ENCODE measurements around the gene ADAMTS20.

The ADAMTS20 gene

DNA sequence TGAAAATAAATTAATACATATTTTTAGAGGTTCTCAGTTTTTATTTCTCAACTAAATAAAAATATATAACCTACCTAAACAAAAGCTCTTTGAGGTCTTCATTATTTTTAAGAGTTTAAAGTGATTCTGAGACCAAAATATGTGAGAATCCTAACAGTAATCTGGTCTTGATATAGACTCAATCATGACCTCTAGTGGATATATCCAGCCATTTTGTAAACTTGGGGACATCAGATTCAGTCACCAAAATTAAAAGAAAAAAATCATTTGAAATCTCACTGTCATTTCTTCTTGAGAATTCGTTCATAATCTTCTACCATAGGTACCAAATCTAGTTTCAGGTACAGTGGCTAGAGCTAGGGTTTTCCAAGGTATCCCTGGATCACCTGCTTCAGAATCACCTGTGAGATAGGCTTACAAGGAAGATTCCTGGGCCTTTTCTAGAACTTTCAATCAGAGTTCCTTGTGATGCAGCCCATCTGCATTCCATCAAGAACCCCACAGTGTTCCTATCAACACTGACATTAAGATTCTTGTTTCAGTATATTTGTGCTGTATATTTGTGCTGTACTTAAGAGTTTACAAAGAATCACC lies 214.9 kb downstream of the ADAMTS20 start:
- POLR2A ChIA-PET, result no interaction called here
- H3K4me3 ChIP-seq (ENCODE audit: control insufficient read depth in 1 of 7, extremely low read depth in 1 of 7, insufficient read depth in 4 of 7, low read depth in 2 of 7, low read length in 6 of 7), result no peak overlapping the region
- WGBS (ENCODE audit: insufficient coverage), result no CpG with 5 or more reads among the region's 1 CpG
- H3K9me3 ChIP-seq (ENCODE audit: control extremely low read depth in 1 of 5, control insufficient read depth in 4 of 5, insufficient read depth in 2 of 5, low read depth in 1 of 5, low read length in 4 of 5), result no peaks in the 10 kb centered on the region
- H3K27ac ChIP-seq (ENCODE audit: insufficient read depth in 1 of 2, low read depth in 1 of 2, low read length in 2 of 2, poor library complexity in 1 of 2, severe bottlenecking in 2 of 2), result no peak overlapping the region
- H3K4me1 ChIP-seq (ENCODE audit: control extremely low read depth in 1 of 4, control insufficient read depth in 4 of 4, insufficient read depth in 4 of 4, low read length in 3 of 4), result peaks cover 0 to 8% (median 3%) of the 10 kb centered on the region in 4 experiments
- DNase-seq, result peak; percentile 5 to 48 (median 42)
- H3K27me3 ChIP-seq (replicated peaks in 2 of 5; ENCODE audit: control insufficient read depth in 4 of 5, insufficient read depth in 5 of 5, low read length in 4 of 5), result no peaks in the 10 kb centered on the region
- H3K36me3 ChIP-seq (ENCODE audit: control insufficient read depth in 4 of 4, insufficient read depth in 4 of 4, low read length in 3 of 4), result no peaks in the 10 kb centered on the region
- CTCF ChIA-PET, result interaction anchor here (0.6 to 2.5 kb wide), 6 partner anchors 9 to 854 kb away, joined by 3 to 12 read pairs (median 4); no protein-coding TSS in a partner anchor

DNA sequence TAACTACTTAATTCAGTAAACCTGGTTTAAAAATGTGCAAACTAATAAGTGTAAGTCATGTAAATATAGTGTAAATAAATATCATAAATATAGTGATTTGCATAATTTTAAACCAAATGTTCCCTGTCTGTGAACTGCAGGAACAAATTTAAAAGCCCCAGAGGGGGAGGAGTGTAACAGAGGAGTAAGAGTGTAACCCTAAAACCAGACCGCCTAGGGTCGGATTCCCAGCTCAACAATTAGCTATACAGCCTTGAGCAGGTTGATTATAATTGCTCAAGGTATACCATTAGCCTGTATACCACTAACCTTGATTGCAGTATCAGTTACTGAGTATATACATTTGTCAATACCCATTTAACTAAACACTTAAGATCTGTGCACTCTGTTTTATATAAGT lies 218.4 kb downstream of the ADAMTS20 start:
- Histone ChIP-seq H3K9me3 (ENCODE audit: control extremely low read depth in 1 of 5, control insufficient read depth in 4 of 5, insufficient read depth in 2 of 5, low read depth in 1 of 5, low read length in 4 of 5) (no peaks in the 10 kb centered on the region), H3K36me3 (ENCODE audit: control insufficient read depth in 4 of 4, insufficient read depth in 4 of 4, low read length in 3 of 4) (no peaks in the 10 kb centered on the region), H3K27ac (ENCODE audit: insufficient read depth in 1 of 2, low read depth in 1 of 2, low read length in 2 of 2, poor library complexity in 1 of 2, severe bottlenecking in 2 of 2) (no peak overlapping the region), H3K4me1 (ENCODE audit: control extremely low read depth in 1 of 4, control insufficient read depth in 4 of 4, insufficient read depth in 4 of 4, low read length in 3 of 4) (peaks cover 0 to 5% (median 2%) of the 10 kb centered on the region in 4 experiments), H3K27me3 (replicated peaks in 2 of 5; ENCODE audit: control insufficient read depth in 4 of 5, insufficient read depth in 5 of 5, low read length in 4 of 5) (no peaks in the 10 kb centered on the region), H3K4me3 (ENCODE audit: control insufficient read depth in 1 of 7, extremely low read depth in 1 of 7, insufficient read depth in 4 of 7, low read depth in 2 of 7, low read length in 6 of 7) (no peak overlapping the region)
- CTCF ChIA-PET, result no interaction called here
- POLR2A ChIA-PET, result no interaction called here
- 93% methylated on average over 2 of the region's 2 CpGs for WGBS (ENCODE audit: insufficient coverage)
- DNase-seq, result no peak

DNA sequence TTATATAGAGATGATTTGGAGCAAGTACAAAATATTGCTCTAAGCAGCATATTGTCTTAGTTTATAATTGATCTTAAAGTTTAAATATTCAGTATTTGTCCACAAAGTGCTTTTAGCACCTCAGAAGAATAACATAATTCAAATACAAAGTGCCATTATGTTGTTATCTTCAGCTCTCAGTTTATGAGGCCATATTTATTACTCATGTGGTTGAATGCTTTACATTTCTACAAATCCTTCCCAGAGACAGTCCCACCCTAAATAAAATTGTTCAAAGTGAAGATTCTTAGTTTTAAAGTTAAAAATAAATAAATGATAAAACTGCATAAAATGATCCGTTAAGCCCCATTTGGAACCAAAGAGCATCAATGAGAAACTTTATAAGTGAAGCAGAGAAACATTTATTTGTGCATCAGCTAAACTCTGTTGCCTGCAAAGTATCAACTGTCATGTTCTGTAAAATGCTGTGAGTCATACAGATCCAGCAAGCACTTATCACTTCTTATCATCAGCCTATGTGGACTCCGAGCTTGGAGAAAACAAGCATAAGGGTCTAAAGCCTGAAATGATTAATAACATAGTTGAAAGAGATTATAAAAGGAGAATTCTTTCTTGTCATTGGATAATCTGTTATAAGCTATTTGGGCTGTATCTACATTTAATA lies 218.9 kb downstream of the ADAMTS20 start:
- Histone ChIP-seq H3K36me3 (ENCODE audit: control insufficient read depth in 4 of 4, insufficient read depth in 4 of 4, low read length in 3 of 4) (no peaks in the 10 kb centered on the region), H3K9me3 (ENCODE audit: control extremely low read depth in 1 of 5, control insufficient read depth in 4 of 5, insufficient read depth in 2 of 5, low read depth in 1 of 5, low read length in 4 of 5) (no peaks in the 10 kb centered on the region), H3K4me3 (ENCODE audit: control insufficient read depth in 1 of 7, extremely low read depth in 1 of 7, insufficient read depth in 4 of 7, low read depth in 2 of 7, low read length in 6 of 7) (no peak overlapping the region), H3K27me3 (replicated peaks in 2 of 5; ENCODE audit: control insufficient read depth in 4 of 5, insufficient read depth in 5 of 5, low read length in 4 of 5) (no peaks in the 10 kb centered on the region), H3K27ac (ENCODE audit: insufficient read depth in 1 of 2, low read depth in 1 of 2, low read length in 2 of 2, poor library complexity in 1 of 2, severe bottlenecking in 2 of 2) (no peak overlapping the region), H3K4me1 (ENCODE audit: control extremely low read depth in 1 of 4, control insufficient read depth in 4 of 4, insufficient read depth in 4 of 4, low read length in 3 of 4) (peaks cover 0 to 2% (median 0%) of the 10 kb centered on the region in 4 experiments)
- ChIA-PET POLR2A (no interaction called here), CTCF (no interaction called here)
- WGBS (ENCODE audit: insufficient coverage), result no CpG with 5 or more reads among the region's 2 CpGs
- DNase-seq, result no peak

DNA sequence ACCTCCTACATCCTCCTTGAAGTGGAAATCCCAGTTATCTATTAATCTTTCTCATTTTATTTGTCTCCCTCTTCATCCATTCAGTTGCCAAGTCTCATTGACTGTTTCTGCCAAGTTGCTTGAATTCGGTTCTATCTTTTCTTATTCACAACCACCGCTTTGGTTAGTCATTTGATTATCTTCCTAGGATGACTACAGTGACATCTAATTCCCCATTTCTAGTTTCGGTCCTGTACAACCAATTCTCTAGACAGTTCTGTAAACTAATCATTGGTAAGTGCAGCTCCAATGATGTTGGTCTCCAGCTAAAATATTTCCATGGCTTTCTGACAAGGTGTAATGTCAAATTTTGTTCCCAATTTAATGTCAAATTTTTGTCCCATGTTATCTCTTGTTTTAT lies 220.1 kb downstream of the ADAMTS20 start:
- Histone ChIP-seq H3K4me3 (ENCODE audit: control insufficient read depth in 1 of 7, extremely low read depth in 1 of 7, insufficient read depth in 4 of 7, low read depth in 2 of 7, low read length in 6 of 7) (no peak overlapping the region), H3K4me1 (ENCODE audit: control extremely low read depth in 1 of 4, control insufficient read depth in 4 of 4, insufficient read depth in 4 of 4, low read length in 3 of 4) (no peaks in the 10 kb centered on the region), H3K9me3 (ENCODE audit: control extremely low read depth in 1 of 5, control insufficient read depth in 4 of 5, insufficient read depth in 2 of 5, low read depth in 1 of 5, low read length in 4 of 5) (no peaks in the 10 kb centered on the region), H3K36me3 (ENCODE audit: control insufficient read depth in 4 of 4, insufficient read depth in 4 of 4, low read length in 3 of 4) (no peaks in the 10 kb centered on the region), H3K27me3 (replicated peaks in 2 of 5; ENCODE audit: control insufficient read depth in 4 of 5, insufficient read depth in 5 of 5, low read length in 4 of 5) (no peaks in the 10 kb centered on the region), H3K27ac (ENCODE audit: insufficient read depth in 1 of 2, low read depth in 1 of 2, low read length in 2 of 2, poor library complexity in 1 of 2, severe bottlenecking in 2 of 2) (no peak overlapping the region)
- WGBS (ENCODE audit: insufficient coverage), result 83% methylated on average over 1 of the region's 3 CpGs
- ChIA-PET CTCF (no interaction called here), POLR2A (no interaction called here)
- no peak for DNase-seq

DNA sequence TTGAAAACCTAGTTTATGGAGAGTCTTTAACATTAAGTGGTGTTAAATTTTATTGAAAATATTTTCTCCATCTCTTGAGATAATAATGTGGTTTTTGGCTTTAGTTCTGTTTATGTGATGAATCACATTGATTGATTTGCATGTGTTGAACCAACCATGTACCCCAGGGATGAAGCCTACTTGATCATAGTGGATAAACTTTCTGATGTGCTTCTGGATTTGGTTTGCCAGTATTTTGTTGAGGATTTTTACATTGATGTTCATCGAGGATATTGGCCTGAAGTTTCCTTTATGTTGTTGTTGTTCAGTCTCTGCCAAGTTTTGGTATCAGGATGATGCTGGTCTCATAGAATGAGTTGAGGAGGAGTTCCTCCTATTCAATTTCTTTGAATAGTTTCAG lies 222.6 kb downstream of the ADAMTS20 start:
- ChIA-PET POLR2A (no interaction called here), CTCF (interaction anchor here (2.2 kb wide), 1 partner anchor 8 kb away, joined by 6 read pairs; no protein-coding TSS in a partner anchor)

DNA sequence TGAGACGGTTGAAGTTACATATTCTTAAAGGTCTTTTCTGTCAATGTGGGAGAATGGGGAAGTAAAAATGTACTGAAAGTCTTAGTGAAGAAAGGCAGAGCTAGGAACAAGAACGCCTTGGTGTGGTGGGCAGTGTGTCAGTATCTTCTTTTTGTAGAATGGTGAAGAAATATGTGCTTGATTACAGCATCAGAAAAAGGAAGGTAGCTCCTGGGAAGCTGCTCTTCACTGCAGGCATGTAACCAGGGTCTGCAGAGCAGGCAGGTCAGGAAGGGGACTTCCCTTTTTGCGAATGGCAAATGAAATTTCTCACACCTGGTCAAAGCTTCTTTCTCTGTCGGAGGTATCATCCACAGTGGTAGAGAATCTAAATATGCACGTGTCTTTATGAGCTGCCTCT lies 226.2 kb downstream of the ADAMTS20 start:
- 88% methylated on average over 3 of the region's 5 CpGs for WGBS (ENCODE audit: insufficient coverage)
- DNase-seq, result peak in 2 of 3 donors; percentile 10 to 15
- H3K36me3 ChIP-seq (ENCODE audit: control insufficient read depth in 4 of 4, insufficient read depth in 4 of 4, low read length in 3 of 4), result no peaks in the 10 kb centered on the region
- ChIA-PET POLR2A (interaction anchor here (0.6 kb wide), 1 partner anchor 27 kb away, joined by 4 read pairs; no protein-coding TSS in a partner anchor), CTCF (interaction anchor here (1.5 kb wide), 1 partner anchor 11 kb away, joined by 6 read pairs; no protein-coding TSS in a partner anchor)
- no peaks in the 10 kb centered on the region for H3K9me3 ChIP-seq (ENCODE audit: control extremely low read depth in 1 of 5, control insufficient read depth in 4 of 5, insufficient read depth in 2 of 5, low read depth in 1 of 5, low read length in 4 of 5)
- H3K27me3 ChIP-seq (replicated peaks in 2 of 5; ENCODE audit: control insufficient read depth in 4 of 5, insufficient read depth in 5 of 5, low read length in 4 of 5), result no peaks in the 10 kb centered on the region
- no peaks in the 10 kb centered on the region for H3K4me1 ChIP-seq (ENCODE audit: control extremely low read depth in 1 of 4, control insufficient read depth in 4 of 4, insufficient read depth in 4 of 4, low read length in 3 of 4)
- no peak overlapping the region for H3K27ac ChIP-seq (ENCODE audit: insufficient read depth in 1 of 2, low read depth in 1 of 2, low read length in 2 of 2, poor library complexity in 1 of 2, severe bottlenecking in 2 of 2)
- no peak overlapping the region for H3K4me3 ChIP-seq (ENCODE audit: control insufficient read depth in 1 of 7, extremely low read depth in 1 of 7, insufficient read depth in 4 of 7, low read depth in 2 of 7, low read length in 6 of 7)

More for the DNA sequence above, 222.6 kb downstream of the ADAMTS20 start:
- Histone ChIP-seq H3K36me3 (ENCODE audit: control insufficient read depth in 4 of 4, insufficient read depth in 4 of 4, low read length in 3 of 4) (no peaks in the 10 kb centered on the region), H3K4me3 (ENCODE audit: control insufficient read depth in 1 of 7, extremely low read depth in 1 of 7, insufficient read depth in 4 of 7, low read depth in 2 of 7, low read length in 6 of 7) (no peak overlapping the region), H3K27ac (ENCODE audit: insufficient read depth in 1 of 2, low read depth in 1 of 2, low read length in 2 of 2, poor library complexity in 1 of 2, severe bottlenecking in 2 of 2) (no peak overlapping the region), H3K27me3 (replicated peaks in 2 of 5; ENCODE audit: control insufficient read depth in 4 of 5, insufficient read depth in 5 of 5, low read length in 4 of 5) (no peaks in the 10 kb centered on the region), H3K4me1 (ENCODE audit: control extremely low read depth in 1 of 4, control insufficient read depth in 4 of 4, insufficient read depth in 4 of 4, low read length in 3 of 4) (no peaks in the 10 kb centered on the region), H3K9me3 (ENCODE audit: control extremely low read depth in 1 of 5, control insufficient read depth in 4 of 5, insufficient read depth in 2 of 5, low read depth in 1 of 5, low read length in 4 of 5) (no peaks in the 10 kb centered on the region)
- 100% methylated on average over 1 of the region's 1 CpG for WGBS (ENCODE audit: insufficient coverage)
- no peak for DNase-seq

DNA sequence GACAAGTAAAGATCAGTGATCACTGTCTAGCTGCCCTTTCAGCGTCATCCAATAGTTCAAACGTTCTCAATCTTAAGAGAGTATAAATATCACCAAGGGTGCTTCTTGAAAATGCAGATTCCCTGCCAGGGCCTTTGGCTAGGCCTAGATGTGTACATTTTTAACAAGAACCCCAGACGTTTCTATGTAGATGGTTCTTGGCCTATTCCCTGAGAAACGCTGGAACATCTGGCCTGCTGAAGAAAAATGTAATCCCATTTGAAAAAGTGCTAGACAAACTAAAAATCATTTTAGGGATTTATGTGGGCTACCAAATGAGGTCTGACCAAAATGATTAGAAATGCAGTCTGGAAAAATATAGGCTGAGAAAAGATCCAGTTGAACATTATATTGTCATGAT lies 231.7 kb downstream of the ADAMTS20 start:
- no peak for DNase-seq
- Histone ChIP-seq H3K4me1 (ENCODE audit: control extremely low read depth in 1 of 4, control insufficient read depth in 4 of 4, insufficient read depth in 4 of 4, low read length in 3 of 4) (peaks cover 0 to 2% (median 0%) of the 10 kb centered on the region in 4 experiments), H3K36me3 (ENCODE audit: control insufficient read depth in 4 of 4, insufficient read depth in 4 of 4, low read length in 3 of 4) (no peaks in the 10 kb centered on the region), H3K27ac (ENCODE audit: insufficient read depth in 1 of 2, low read depth in 1 of 2, low read length in 2 of 2, poor library complexity in 1 of 2, severe bottlenecking in 2 of 2) (no peak overlapping the region), H3K4me3 (ENCODE audit: control insufficient read depth in 1 of 7, extremely low read depth in 1 of 7, insufficient read depth in 4 of 7, low read depth in 2 of 7, low read length in 6 of 7) (no peak overlapping the region), H3K9me3 (ENCODE audit: control extremely low read depth in 1 of 5, control insufficient read depth in 4 of 5, insufficient read depth in 2 of 5, low read depth in 1 of 5, low read length in 4 of 5) (no peaks in the 10 kb centered on the region), H3K27me3 (replicated peaks in 2 of 5; ENCODE audit: control insufficient read depth in 4 of 5, insufficient read depth in 5 of 5, low read length in 4 of 5) (no peaks in the 10 kb centered on the region)
- POLR2A ChIA-PET, result no interaction called here
- WGBS (ENCODE audit: insufficient coverage), result 97% methylated on average over 4 of the region's 4 CpGs
- CTCF ChIA-PET, result no interaction called here
